Neural progenitor cell (in vitro differentiated cells): ENCODE data around the gene FBLN2. TPM values are rescaled to one million over a fixed set of nuclear protein-coding genes. Genes with fewer than 3 reads are reported as not detected.

ENCODE experiments used
- DNase-seq: peaks from one replicate; pipeline ENCODE4 v3.0.0-alpha.2; 2016; ENCODE audit warnings: low spot score
- H2AFZ ChIP-seq: fragments of 200-600 bp; sonication (generic); replicated peaks from 2 replicates; pipeline ENCODE4 v1.6.1; 2016; ENCODE audit warnings: antibody characterized with exemption
- H3F3A ChIP-seq: fragments of 200-600 bp; sonication (generic); 2 replicates; pipeline ENCODE4 v1.6.1; 2016; ENCODE audit warnings: antibody characterized with exemption, low read depth
- H3K27ac ChIP-seq: fragments of 200-600 bp; sonication (generic); 2 replicates; pipeline ENCODE4 v1.5.1; 2016; ENCODE audit warnings: mild to moderate bottlenecking
- H3K27me3 ChIP-seq: fragments of 200-600 bp; sonication (generic); 2 replicates; pipeline ENCODE4 v1.6.1; 2016; ENCODE audit warnings: mild to moderate bottlenecking, moderate library complexity
- H3K36me3 ChIP-seq: fragments of 200-600 bp; sonication (generic); 2 replicates; pipeline ENCODE4 v1.5.1; 2016
- H3K4me1 ChIP-seq: fragments of 200-600 bp; sonication (generic); 2 replicates; pipeline ENCODE4 v1.6.1; 2016; ENCODE audit warnings: mixed run types
- H3K4me2 ChIP-seq: fragments of 200-600 bp; sonication (generic); 2 replicates; pipeline ENCODE4 v1.6.1; 2016
- H3K4me3 ChIP-seq: fragments of 200-600 bp; sonication (generic); 2 replicates; pipeline ENCODE4 v1.5.1; 2016
- H3K79me2 ChIP-seq: fragments of 200-600 bp; sonication (generic); 2 replicates; pipeline ENCODE4 v1.6.1; 2016; ENCODE audit warnings: low read depth
- H3K9ac ChIP-seq: fragments of 200-600 bp; sonication (generic); 2 replicates; pipeline ENCODE4 v1.6.1; 2016
- H3K9me3 ChIP-seq: fragments of 200-600 bp; sonication (generic); 2 replicates; pipeline ENCODE4 v1.5.1; 2016; ENCODE audit warnings: low read depth
- H4K20me1 ChIP-seq: fragments of 200-600 bp; sonication (generic); 2 replicates; pipeline ENCODE4 v1.6.1; 2016; ENCODE audit warnings: low read depth
- H3K27ac Mint-ChIP-seq: 3 replicates; pipeline ENCODE4 v1.8.0; 2021; ENCODE audit warnings: mixed read lengths
- H3K27me3 Mint-ChIP-seq: 2 replicates; pipeline ENCODE4 v1.8.0; 2022; ENCODE audit warnings: low read depth, mild to moderate bottlenecking, inconsistent platforms, moderate library complexity, mixed read lengths; ENCODE audit not compliant: insufficient read depth
- H3K36me3 Mint-ChIP-seq: 3 replicates; pipeline ENCODE4 v1.8.0; 2021; ENCODE audit warnings: mixed read lengths
- H3K4me1 Mint-ChIP-seq: 3 replicates; pipeline ENCODE4 v1.8.0; 2021; ENCODE audit warnings: mixed read lengths
- H3K4me3 Mint-ChIP-seq: 3 replicates; pipeline ENCODE4 v1.8.0; 2021; ENCODE audit warnings: mild to moderate bottlenecking, moderate library complexity, mixed read lengths
- H3K9me3 Mint-ChIP-seq: 3 replicates; pipeline ENCODE4 v1.8.0; 2020; ENCODE audit warnings: mixed read lengths
- EZH2 ChIP-seq: fragments of 200-600 bp; sonication (generic); IDR thresholded peaks from 2 replicates; pipeline ENCODE4 v1.6.1; 2017; ENCODE audit warnings: antibody characterized with exemption, mild to moderate bottlenecking, moderate library complexity
- EZH2phosphoT487 ChIP-seq: fragments of 200-600 bp; sonication (generic); IDR thresholded peaks from 2 replicates; pipeline ENCODE4 v1.6.1; 2017; ENCODE audit warnings: antibody characterized with exemption
- total RNA-seq: library from RNA; depleted of rRNA; stranded (reverse); fragments of >200 nt; gene quantifications from 2 replicates; pipeline ENCODE4 v1.2.3, GENCODE V29; 2015; ENCODE audit warnings: low replicate concordance
- TF ChIP-seq, protein P1 (sequence below): fragments of 200-600 bp; sonication (generic); IDR thresholded peaks from 2 replicates; pipeline ENCODE4 v1.5.1; 2017; ENCODE audit warnings: antibody characterized with exemption, mild to moderate bottlenecking

Gene FBLN2
- total RNA-seq, 1 donor from 2014 or later: 15.9 TPM

DNA sequence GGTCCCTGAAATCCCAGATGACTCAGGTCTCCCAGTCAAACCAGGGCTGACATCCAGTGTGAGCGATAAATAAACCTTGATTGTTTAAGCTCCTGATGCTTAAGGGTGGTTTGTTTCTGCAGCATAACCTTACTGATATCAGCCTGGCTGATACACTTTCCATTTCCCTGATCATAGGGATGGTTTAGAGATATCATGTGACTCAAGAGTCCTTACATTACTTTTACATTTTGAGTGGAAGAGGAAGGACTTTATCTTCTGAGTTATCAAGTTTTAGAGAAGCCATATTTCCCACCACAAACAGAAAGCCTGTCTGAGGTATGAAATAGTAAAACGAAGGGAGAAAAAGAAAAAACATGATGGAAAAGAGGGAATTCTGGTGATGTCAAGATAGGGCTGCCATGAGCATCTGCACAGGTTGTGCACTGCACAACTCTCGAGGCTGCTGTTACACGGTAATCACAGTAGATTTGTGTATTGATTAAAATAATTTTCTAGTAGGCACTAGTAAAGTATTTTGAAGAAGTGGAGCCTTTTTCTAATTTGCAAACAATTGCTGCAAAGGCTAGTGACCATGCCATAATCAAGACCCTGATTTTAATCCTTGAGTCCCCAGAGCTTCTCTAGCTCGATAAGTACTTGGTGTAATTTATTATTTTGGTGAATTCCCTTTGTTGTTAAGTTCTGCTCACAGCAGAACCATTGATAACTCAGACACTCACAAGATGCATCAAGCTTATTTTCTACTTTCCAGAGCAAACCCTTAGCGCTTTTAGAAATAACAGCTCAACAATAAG is 34.1 kb upstream of the FBLN2 start:
- no peaks in the 10 kb centered on the region for H3F3A ChIP-seq
- Mint-ChIP-seq H3K27me3 (peaks cover 8% of the 10 kb centered on the region), H3K4me1 (peaks cover 25% of the 10 kb centered on the region)

DNA sequence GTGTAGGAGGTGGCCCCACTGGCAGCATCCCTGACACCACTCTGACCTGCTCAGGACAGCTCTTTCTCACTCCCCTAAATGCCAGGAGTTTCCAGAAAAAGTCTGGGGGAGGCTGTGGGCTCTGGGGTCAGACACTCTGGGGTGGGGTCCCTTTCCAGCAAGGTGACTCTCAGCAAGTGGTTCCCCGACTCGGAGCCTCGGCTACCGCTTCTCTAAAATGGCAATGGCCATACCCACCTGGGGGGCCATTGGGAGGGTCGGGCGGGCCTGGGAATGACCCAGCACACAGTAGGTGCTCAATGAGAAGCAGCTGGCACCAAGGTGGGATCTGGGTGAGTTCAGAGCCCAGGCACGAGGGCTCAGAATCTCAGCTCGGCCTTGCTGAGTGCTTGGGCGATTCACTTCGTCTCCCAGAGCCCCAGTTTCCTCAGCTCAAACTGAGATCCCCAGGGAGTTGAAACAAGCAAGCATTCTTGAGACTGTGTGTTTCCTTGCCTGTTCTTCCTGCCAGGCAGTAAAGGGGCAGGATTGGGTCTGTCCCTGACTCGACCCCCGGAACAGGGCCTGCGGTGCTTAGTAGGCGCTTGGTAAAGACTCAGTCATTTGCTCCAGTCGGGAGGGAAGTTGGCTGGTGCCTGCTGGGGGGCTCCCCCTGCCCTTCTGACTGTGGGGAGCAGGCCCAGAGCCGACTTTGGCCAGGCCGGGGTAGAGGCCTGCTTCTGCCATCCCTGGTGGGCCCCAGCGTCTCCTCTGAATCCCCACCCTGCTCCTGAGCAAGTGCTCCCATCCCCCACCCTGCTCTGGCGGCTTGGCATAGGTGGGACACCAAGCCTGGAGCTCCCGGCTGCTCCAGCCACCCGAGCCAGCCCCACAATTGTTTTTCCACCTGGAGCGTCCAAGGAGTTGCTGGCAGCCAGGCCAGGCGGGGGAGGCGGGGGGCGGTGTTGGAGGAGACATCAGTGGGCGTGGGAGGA is 32.9 kb upstream of the FBLN2 start:
- Histone ChIP-seq H3K4me1 (peaks cover 7% of the 10 kb centered on the region), H3K4me3 (no peak overlapping the region), H3K9me3 (no peaks in the 10 kb centered on the region), H3K9ac (no peak overlapping the region), H3K27ac (no peak overlapping the region), H3K79me2 (no peaks in the 10 kb centered on the region), H3K27me3 (no peaks in the 10 kb centered on the region), H4K20me1 (no peaks in the 10 kb centered on the region), H3K4me2 (no peak overlapping the region), H2AFZ (no peak overlapping the region), H3F3A (no peaks in the 10 kb centered on the region), H3K36me3 (no peaks in the 10 kb centered on the region)
- H3K27ac Mint-ChIP-seq: no peak overlapping the region
- H3K27me3 Mint-ChIP-seq: peaks cover 8% of the 10 kb centered on the region
- no peaks in the 10 kb centered on the region for H3K36me3 Mint-ChIP-seq
- TF ChIP-seq, protein P1, sequence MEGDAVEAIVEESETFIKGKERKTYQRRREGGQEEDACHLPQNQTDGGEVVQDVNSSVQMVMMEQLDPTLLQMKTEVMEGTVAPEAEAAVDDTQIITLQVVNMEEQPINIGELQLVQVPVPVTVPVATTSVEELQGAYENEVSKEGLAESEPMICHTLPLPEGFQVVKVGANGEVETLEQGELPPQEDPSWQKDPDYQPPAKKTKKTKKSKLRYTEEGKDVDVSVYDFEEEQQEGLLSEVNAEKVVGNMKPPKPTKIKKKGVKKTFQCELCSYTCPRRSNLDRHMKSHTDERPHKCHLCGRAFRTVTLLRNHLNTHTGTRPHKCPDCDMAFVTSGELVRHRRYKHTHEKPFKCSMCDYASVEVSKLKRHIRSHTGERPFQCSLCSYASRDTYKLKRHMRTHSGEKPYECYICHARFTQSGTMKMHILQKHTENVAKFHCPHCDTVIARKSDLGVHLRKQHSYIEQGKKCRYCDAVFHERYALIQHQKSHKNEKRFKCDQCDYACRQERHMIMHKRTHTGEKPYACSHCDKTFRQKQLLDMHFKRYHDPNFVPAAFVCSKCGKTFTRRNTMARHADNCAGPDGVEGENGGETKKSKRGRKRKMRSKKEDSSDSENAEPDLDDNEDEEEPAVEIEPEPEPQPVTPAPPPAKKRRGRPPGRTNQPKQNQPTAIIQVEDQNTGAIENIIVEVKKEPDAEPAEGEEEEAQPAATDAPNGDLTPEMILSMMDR: no peak
- TF ChIP-seq EZH2 (no peak), EZH2phosphoT487 (no peak)
- no peaks in the 10 kb centered on the region for H3K9me3 Mint-ChIP-seq
- no peak overlapping the region for H3K4me3 Mint-ChIP-seq
- H3K4me1 Mint-ChIP-seq: peaks cover 25% of the 10 kb centered on the region
- no peak for DNase-seq

More for the DNA sequence above, 34.1 kb upstream of the FBLN2 start:
- no peaks in the 10 kb centered on the region for H3K27me3 ChIP-seq
- H3K36me3 ChIP-seq: no peaks in the 10 kb centered on the region
- no peaks in the 10 kb centered on the region for H3K79me2 ChIP-seq
- H3K36me3 Mint-ChIP-seq: no peaks in the 10 kb centered on the region
- no peak for TF ChIP-seq EZH2phosphoT487
- no peak for TF ChIP-seq EZH2
- TF ChIP-seq, protein P1: no peak
- no peaks in the 10 kb centered on the region for H3K9me3 ChIP-seq
- H3K4me1 ChIP-seq: peaks cover 7% of the 10 kb centered on the region
- no peak overlapping the region for H3K4me2 ChIP-seq
- H3K27ac ChIP-seq: no peak overlapping the region
- no peak overlapping the region for H3K4me3 ChIP-seq
- no peak for DNase-seq
- H4K20me1 ChIP-seq: no peaks in the 10 kb centered on the region
- H3K4me3 Mint-ChIP-seq: no peak overlapping the region
- H3K27ac Mint-ChIP-seq: no peak overlapping the region
- H3K9ac ChIP-seq: no peak overlapping the region
- no peaks in the 10 kb centered on the region for H3K9me3 Mint-ChIP-seq
- no peak overlapping the region for H2AFZ ChIP-seq

DNA sequence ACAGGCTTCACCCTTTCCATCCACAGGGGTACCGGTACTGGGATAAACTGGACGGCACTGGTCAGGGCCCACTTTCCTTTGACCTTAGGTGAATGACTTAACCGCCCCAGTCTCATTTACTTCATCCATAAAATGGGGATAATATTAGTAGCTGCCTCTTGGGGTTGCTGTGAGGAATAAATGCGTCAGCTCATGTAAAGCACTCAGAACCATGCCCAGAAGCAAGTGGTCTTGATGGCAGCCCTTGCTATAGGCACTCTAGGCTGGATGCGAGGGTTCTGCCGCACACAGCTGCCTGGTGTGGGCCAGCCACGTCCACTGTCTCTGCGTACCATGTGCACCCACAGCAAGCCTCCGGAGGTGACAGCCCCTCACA is 32.2 kb upstream of the FBLN2 start:
- Mint-ChIP-seq H3K27ac (no peak overlapping the region), H3K27me3 (peaks cover 9% of the 10 kb centered on the region), H3K36me3 (no peaks in the 10 kb centered on the region), H3K9me3 (peaks cover 5% of the 10 kb centered on the region), H3K4me3 (no peak overlapping the region), H3K4me1 (peaks cover 25% of the 10 kb centered on the region)
- H3K9ac ChIP-seq: no peak overlapping the region
- H3K4me3 ChIP-seq: no peak overlapping the region
- H3K79me2 ChIP-seq: no peaks in the 10 kb centered on the region
- no peak for DNase-seq
- no peaks in the 10 kb centered on the region for H3F3A ChIP-seq
- H4K20me1 ChIP-seq: no peaks in the 10 kb centered on the region
- H3K4me1 ChIP-seq: peaks cover 7% of the 10 kb centered on the region
- H2AFZ ChIP-seq: no peak overlapping the region
- H3K9me3 ChIP-seq: no peaks in the 10 kb centered on the region
- no peaks in the 10 kb centered on the region for H3K36me3 ChIP-seq
- H3K27me3 ChIP-seq: no peaks in the 10 kb centered on the region
- TF ChIP-seq, protein P1: no peak
- no peak overlapping the region for H3K27ac ChIP-seq
- no peak overlapping the region for H3K4me2 ChIP-seq
